ENCODE data around the gene KRTAP4-7.
"Not testable (repeated sequence)": the region's sequence is repeated elsewhere in the genome, so short reads cannot be mapped to it uniquely, and the experiment has no call there.

DNA sequence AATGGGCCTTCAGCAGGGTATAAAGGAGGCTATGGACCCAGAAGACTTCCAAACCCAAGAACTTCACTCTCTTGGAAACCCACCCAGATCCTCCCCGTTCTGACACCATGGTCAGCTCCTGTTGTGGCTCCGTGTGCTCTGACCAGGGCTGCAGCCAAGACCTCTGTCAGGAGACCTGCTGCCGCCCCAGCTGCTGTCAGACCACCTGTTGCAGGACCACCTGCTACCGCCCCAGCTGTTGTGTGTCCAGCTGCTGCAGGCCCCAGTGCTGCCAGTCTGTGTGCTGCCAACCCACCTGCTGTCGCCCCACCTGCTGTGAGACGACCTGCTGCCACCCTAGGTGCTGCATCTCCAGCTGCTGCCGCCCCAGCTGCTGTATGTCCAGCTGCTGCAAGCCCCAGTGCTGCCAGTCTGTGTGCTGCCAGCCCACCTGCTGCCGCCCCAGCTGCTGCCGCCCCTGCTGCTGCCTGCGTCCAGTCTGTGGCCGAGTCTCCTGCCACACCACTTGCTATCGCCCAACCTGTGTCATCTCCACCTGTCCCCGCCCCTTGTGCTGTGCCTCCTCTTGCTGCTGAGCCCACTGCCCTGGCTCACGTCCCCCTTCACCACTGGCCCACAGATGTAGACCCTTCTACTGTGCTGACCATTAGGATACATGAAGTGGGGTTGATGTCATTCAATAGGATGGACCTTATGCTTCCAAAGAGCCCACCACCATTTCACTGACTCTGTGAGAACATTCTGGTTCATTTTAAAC, at the start of gene KRTAP4-7:
- TF ChIP-seq, protein P1, sequence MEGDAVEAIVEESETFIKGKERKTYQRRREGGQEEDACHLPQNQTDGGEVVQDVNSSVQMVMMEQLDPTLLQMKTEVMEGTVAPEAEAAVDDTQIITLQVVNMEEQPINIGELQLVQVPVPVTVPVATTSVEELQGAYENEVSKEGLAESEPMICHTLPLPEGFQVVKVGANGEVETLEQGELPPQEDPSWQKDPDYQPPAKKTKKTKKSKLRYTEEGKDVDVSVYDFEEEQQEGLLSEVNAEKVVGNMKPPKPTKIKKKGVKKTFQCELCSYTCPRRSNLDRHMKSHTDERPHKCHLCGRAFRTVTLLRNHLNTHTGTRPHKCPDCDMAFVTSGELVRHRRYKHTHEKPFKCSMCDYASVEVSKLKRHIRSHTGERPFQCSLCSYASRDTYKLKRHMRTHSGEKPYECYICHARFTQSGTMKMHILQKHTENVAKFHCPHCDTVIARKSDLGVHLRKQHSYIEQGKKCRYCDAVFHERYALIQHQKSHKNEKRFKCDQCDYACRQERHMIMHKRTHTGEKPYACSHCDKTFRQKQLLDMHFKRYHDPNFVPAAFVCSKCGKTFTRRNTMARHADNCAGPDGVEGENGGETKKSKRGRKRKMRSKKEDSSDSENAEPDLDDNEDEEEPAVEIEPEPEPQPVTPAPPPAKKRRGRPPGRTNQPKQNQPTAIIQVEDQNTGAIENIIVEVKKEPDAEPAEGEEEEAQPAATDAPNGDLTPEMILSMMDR (IDR thresholded peaks at IDR 0.05; ENCODE audit: insufficient read depth, low read length, poor library complexity, severe bottlenecking): not testable (repeated sequence)
- not testable (repeated sequence) for TF ChIP-seq EZH2phosphoT487 (conservative IDR thresholded peaks at IDR 0.05; ENCODE audit: low read length)

Data from SU-DHL-6 (cell line).